Mesenchymal stem cell (in vitro differentiated cells and primary cell): Measurements from ENCODE around the gene ITGB5.

Experiments used
- DNase-seq: peaks from one replicate; pipeline ENCODE4 v3.0.0-alpha.2; 2013
- H2AFZ ChIP-seq: one replicate; pipeline ENCODE4 v1.6.1; 2013; ENCODE audit warnings: low read depth, mild to moderate bottlenecking, control low read depth, inconsistent platforms, low read length, moderate library complexity
- H2AK5ac ChIP-seq: 2 replicates; pipeline ENCODE4 v1.6.1; 2013; ENCODE audit warnings: low read length, moderate library complexity, mild to moderate bottlenecking, inconsistent platforms; ENCODE audit not compliant: severe bottlenecking
- H2BK120ac ChIP-seq: one replicate; pipeline ENCODE4 v1.6.1; 2013; ENCODE audit warnings: low read depth, mild to moderate bottlenecking, inconsistent platforms, low read length, moderate library complexity
- H2BK12ac ChIP-seq, 2 experiments: one replicate each; pipeline ENCODE4 v1.6.1; 2013; ENCODE audit warnings: inconsistent platforms in 2 of 2, low read length in 2 of 2, mild to moderate bottlenecking in 2 of 2, moderate library complexity in 2 of 2, control low read depth in 1 of 2
- H2BK15ac ChIP-seq: one replicate; pipeline ENCODE4 v1.6.1; 2013; ENCODE audit warnings: mild to moderate bottlenecking, low read depth, inconsistent platforms; ENCODE audit not compliant: poor library complexity, severe bottlenecking
- H2BK5ac ChIP-seq: 2 replicates; pipeline ENCODE4 v1.6.1; 2013; ENCODE audit warnings: low read depth, mild to moderate bottlenecking, low read length, control low read depth, inconsistent platforms; ENCODE audit not compliant: poor library complexity, severe bottlenecking
- H3K14ac ChIP-seq, 2 experiments: one replicate each; pipeline ENCODE4 v1.6.1; 2013; ENCODE audit warnings: inconsistent platforms in 2 of 2, low read length in 2 of 2, control low read depth in 1 of 2, mild to moderate bottlenecking in 1 of 2, moderate library complexity in 1 of 2
- H3K18ac ChIP-seq, 2 experiments: one replicate each; pipeline ENCODE4 v1.6.1; 2013; ENCODE audit warnings: inconsistent platforms in 2 of 2, low read length in 2 of 2, control low read depth in 1 of 2, low read depth in 1 of 2, mild to moderate bottlenecking in 1 of 2
- H3K23ac ChIP-seq, 2 experiments: one replicate each; pipeline ENCODE4 v1.6.1; 2013; ENCODE audit warnings: inconsistent platforms in 2 of 2, low read length in 2 of 2, mild to moderate bottlenecking in 2 of 2, moderate library complexity in 2 of 2, control low read depth in 1 of 2
- H3K27ac ChIP-seq: 2 replicates; pipeline ENCODE4 v1.5.1; 2013; ENCODE audit warnings: mild to moderate bottlenecking, moderate library complexity, low read length, control low read depth, inconsistent platforms; ENCODE audit not compliant: poor library complexity, severe bottlenecking
- H3K27me3 ChIP-seq, 2 experiments: 2 replicates each; pipeline versions ENCODE4 v1.6.1 to v1.7.0; 2013; ENCODE audit warnings: low read length in 2 of 2, mild to moderate bottlenecking in 2 of 2, moderate library complexity in 2 of 2, control low read depth in 1 of 2, inconsistent platforms in 1 of 2; ENCODE audit not compliant: control insufficient read depth in 1 of 2, insufficient read depth in 1 of 2
- H3K36me3 ChIP-seq, 2 experiments: 2 replicates each; pipeline versions ENCODE4 v1.6.1 to v1.7.0; 2013; ENCODE audit warnings: low read length in 2 of 2, control low read depth in 1 of 2, inconsistent platforms in 1 of 2, low read depth in 1 of 2, mild to moderate bottlenecking in 1 of 2; ENCODE audit not compliant: insufficient read depth in 2 of 2, control insufficient read depth in 1 of 2
- H3K4ac ChIP-seq, 2 experiments: one replicate each; pipeline ENCODE4 v1.6.1; 2013; ENCODE audit warnings: inconsistent platforms in 2 of 2, low read length in 2 of 2, mild to moderate bottlenecking in 2 of 2, moderate library complexity in 2 of 2, control low read depth in 1 of 2, low read depth in 1 of 2
- H3K4me1 ChIP-seq: 2 replicates; pipeline ENCODE4 v1.6.1; 2013; ENCODE audit warnings: low read depth, low read length, control low read depth; ENCODE audit not compliant: control insufficient read depth, insufficient read depth
- H3K4me2 ChIP-seq: 2 replicates; pipeline ENCODE4 v1.6.1; 2013; ENCODE audit warnings: low read length, mild to moderate bottlenecking, inconsistent platforms; ENCODE audit not compliant: poor library complexity, severe bottlenecking
- H3K4me3 ChIP-seq, 2 experiments: 2 replicates each; pipeline versions ENCODE4 v1.5.1 to v1.7.0; 2013; ENCODE audit warnings: low read length in 2 of 2, mild to moderate bottlenecking in 2 of 2, control low read depth in 1 of 2, low read depth in 1 of 2; ENCODE audit not compliant: insufficient read depth in 1 of 2
- H3K79me1 ChIP-seq: replicated peaks from 2 replicates; pipeline ENCODE4 v1.6.1; 2013; ENCODE audit warnings: mild to moderate bottlenecking, control low read depth, low read length, inconsistent platforms; ENCODE audit not compliant: poor library complexity, severe bottlenecking
- H3K9ac ChIP-seq: 2 replicates; pipeline ENCODE4 v1.7.0; 2013; ENCODE audit warnings: mild to moderate bottlenecking, low read length, moderate library complexity
- H3K9me3 ChIP-seq: 2 replicates; pipeline ENCODE4 v1.7.0; 2013; ENCODE audit warnings: mild to moderate bottlenecking, low read length; ENCODE audit not compliant: control insufficient read depth
- H4K8ac ChIP-seq: one replicate; pipeline ENCODE4 v1.6.1; 2013; ENCODE audit warnings: inconsistent platforms, mild to moderate bottlenecking, low read length, moderate library complexity
- H4K91ac ChIP-seq: one replicate; pipeline ENCODE4 v1.6.1; 2013; ENCODE audit warnings: mild to moderate bottlenecking, low read length, inconsistent platforms
- WGBS: methylation state at CpG from one replicate; pipeline ENCODE4 v1.1.7; 2013; ENCODE audit warnings: mixed read lengths; 5-methylcytosine and 5-hydroxymethylcytosine counted together

Gene ITGB5

DNA sequence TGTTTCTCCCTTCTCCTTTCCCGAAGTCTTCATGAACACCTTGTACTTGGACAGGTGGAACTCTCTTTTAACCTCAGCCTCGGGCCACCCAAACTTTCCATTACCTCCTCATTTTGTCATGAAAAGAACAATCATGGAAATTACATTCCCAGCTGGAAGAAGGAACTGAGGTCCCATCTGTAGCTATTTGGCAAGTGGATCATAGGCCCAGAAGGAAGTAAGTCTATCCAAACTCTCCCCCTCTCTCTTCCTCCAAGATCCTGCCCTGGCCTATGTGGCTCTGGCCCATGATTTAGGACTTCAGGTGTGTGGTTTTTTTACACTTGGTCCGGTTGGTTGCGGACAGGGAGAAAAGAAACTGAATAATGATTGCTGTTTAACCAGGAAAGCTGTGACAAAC, 44.1 kb downstream of the ITGB5 start:
- Histone ChIP-seq H3K4ac (peak overlapping the region in 1 of 2 experiments; percentile 29), H2BK120ac (peak overlapping the region; percentile 11), H4K91ac (peak overlapping the region; percentile 70), H3K14ac (no peak overlapping the region), H2BK12ac (peak overlapping the region in 1 of 2 experiments; percentile 20), H3K4me1 (peaks cover 4% of the 10 kb centered on the region), H3K23ac (no peak overlapping the region), H3K27ac (no peak overlapping the region), H3K18ac (peak overlapping the region in 1 of 2 experiments; percentile 60), H3K36me3 (peaks cover 28 to 55% of the 10 kb centered on the region in 2 experiments), H2AK5ac (peak overlapping the region; percentile 24), H2BK5ac (no peak overlapping the region), H2AFZ (no peak overlapping the region), H3K4me2 (no peak overlapping the region), H3K4me3 (no peak overlapping the region), H3K9me3 (no peaks in the 10 kb centered on the region), H3K9ac (no peak overlapping the region), H3K27me3 (no peaks in the 10 kb centered on the region), H3K79me1 (peaks cover 31% of the 10 kb centered on the region), H2BK15ac (peak overlapping the region; percentile 12), H4K8ac (no peak overlapping the region)
- no peak for DNase-seq
- 100% methylated on average over 4 of the region's 4 CpGs for WGBS

DNA sequence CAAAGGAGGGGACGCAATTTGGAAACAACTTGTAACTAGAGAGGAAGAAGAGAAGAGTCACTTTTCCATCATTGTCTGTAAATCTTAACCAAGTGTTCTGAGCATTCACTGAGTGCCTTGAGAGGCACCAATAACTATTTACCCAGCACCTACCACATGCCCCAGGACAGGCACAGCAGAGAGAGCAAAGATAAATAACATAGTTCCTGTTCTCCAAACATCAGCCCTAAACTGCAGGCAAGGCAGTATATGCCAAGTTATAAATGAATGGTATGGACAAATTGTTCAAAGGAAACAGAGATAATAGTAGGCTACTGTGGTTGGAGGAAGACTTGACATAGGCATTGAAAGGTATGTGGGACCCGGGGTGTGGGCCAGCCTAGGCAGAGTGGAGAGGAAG, 45.6 kb downstream of the ITGB5 start:
- WGBS: 90% methylated on average over 1 of the region's 2 CpGs
- Histone ChIP-seq H2BK120ac (no peak overlapping the region), H3K4ac (no peak overlapping the region)

DNA sequence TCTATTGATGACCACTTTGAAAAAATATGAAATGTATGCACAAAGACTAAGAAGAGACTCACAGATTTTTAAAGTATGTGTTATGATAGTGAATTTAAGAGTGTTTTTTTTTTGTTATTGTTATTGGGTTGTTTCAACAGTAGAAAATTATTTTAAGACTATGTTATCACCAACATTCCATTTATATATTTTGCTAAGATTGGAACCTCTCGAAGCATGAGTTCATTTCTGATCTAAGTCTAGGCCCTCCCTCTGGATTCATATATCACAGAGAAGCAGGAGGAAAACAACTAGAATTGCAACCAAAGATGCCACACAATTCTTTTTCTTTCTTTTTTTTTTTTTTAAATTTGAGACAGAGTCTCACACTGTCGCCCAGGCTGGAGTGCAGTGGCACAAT, 46.8 kb downstream of the ITGB5 start:
- peak overlapping the region; percentile 45 for H3K9ac ChIP-seq

More for the DNA sequence above, 45.6 kb downstream of the ITGB5 start:
- H2BK12ac ChIP-seq: no peak overlapping the region
- H2BK5ac ChIP-seq: no peak overlapping the region
- H4K8ac ChIP-seq: no peak overlapping the region
- no peak overlapping the region for H3K9ac ChIP-seq
- H3K23ac ChIP-seq: no peak overlapping the region
- no peak overlapping the region for H2AK5ac ChIP-seq
- no peak overlapping the region for H3K4me2 ChIP-seq
- peaks cover 34% of the 10 kb centered on the region for H3K79me1 ChIP-seq
- no peak overlapping the region for H3K4me3 ChIP-seq
- no peak overlapping the region for H3K27ac ChIP-seq
- DNase-seq: no peak
- H3K27me3 ChIP-seq: no peaks in the 10 kb centered on the region
- H4K91ac ChIP-seq: no peak overlapping the region
- H2BK15ac ChIP-seq: no peak overlapping the region
- no peak overlapping the region for H3K14ac ChIP-seq
- H3K36me3 ChIP-seq: peaks cover 26 to 44% of the 10 kb centered on the region in 2 experiments
- H2AFZ ChIP-seq: no peak overlapping the region
- no peak overlapping the region for H3K18ac ChIP-seq
- H3K4me1 ChIP-seq: peaks cover 9% of the 10 kb centered on the region
- H3K9me3 ChIP-seq: no peaks in the 10 kb centered on the region

DNA sequence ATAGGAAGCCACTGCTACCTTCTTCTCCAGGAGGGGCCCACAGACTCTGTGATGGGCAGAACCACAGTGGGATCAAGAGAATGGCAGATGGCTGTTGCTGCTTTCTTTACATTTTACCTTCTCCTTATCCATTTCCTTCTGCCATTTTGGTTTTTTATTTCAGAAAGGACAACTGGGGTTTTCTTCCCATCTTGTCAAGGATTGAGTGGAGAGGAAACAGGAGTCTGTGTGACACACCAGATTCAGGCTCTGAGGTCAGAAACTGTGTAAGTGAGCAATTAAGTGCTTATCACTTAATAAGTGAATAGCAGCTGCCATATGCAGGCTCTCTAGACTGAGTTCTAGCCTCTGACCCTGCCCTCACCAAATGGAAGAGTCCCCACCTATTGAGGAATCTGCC, 47.3 kb downstream of the ITGB5 start:
- Histone ChIP-seq H3K4me3 (no peak overlapping the region), H3K27ac (peak overlapping the region; percentile 14), H3K79me1 (peaks cover 32% of the 10 kb centered on the region), H3K4me1 (peaks cover 14% of the 10 kb centered on the region), H3K18ac (peak overlapping the region in 1 of 2 experiments; percentile 45), H3K9me3 (no peaks in the 10 kb centered on the region), H3K4me2 (no peak overlapping the region), H2AFZ (no peak overlapping the region), H3K4ac (peak overlapping the region in 1 of 2 experiments; percentile 35), H3K9ac (peak overlapping the region; percentile 45), H3K36me3 (peaks cover 26 to 45% of the 10 kb centered on the region in 2 experiments), H3K14ac (no peak overlapping the region), H2BK5ac (no peak overlapping the region), H3K27me3 (no peaks in the 10 kb centered on the region), H4K91ac (no peak overlapping the region), H2BK120ac (no peak overlapping the region), H2BK12ac (no peak overlapping the region), H4K8ac (no peak overlapping the region), H2BK15ac (no peak overlapping the region), H2AK5ac (peak overlapping the region; percentile 44), H3K23ac (no peak overlapping the region)
- peak; percentile 24 for DNase-seq

More for the DNA sequence above, 46.8 kb downstream of the ITGB5 start:
- no peak for DNase-seq
- Histone ChIP-seq H3K4ac (no peak overlapping the region), H2BK120ac (no peak overlapping the region), H3K4me2 (no peak overlapping the region), H2BK12ac (no peak overlapping the region), H3K4me1 (peaks cover 11% of the 10 kb centered on the region), H3K9me3 (no peaks in the 10 kb centered on the region), H3K18ac (no peak overlapping the region), H2AFZ (no peak overlapping the region), H3K79me1 (peaks cover 32% of the 10 kb centered on the region), H3K27me3 (no peaks in the 10 kb centered on the region), H4K8ac (no peak overlapping the region), H3K23ac (no peak overlapping the region), H2BK15ac (no peak overlapping the region), H3K27ac (no peak overlapping the region), H2BK5ac (no peak overlapping the region), H4K91ac (no peak overlapping the region), H3K14ac (no peak overlapping the region), H2AK5ac (no peak overlapping the region), H3K36me3 (peaks cover 26 to 42% of the 10 kb centered on the region in 2 experiments), H3K4me3 (no peak overlapping the region)
- WGBS: 92% methylated on average over 2 of the region's 2 CpGs
